Esophagus muscularis mucosa (tissue), 3 donors: ENCODE measurements around the gene RASD1.

Experiments used
- CTCF ChIP-seq, 3 experiments: fragments of 200-600 bp in 2 of 3; fragments of 450-650 bp in 1 of 3; sonication (generic) in 2 of 3; IDR thresholded peaks; one replicate each; pipeline ENCODE4 v1.5.1; 2017 to 2019; ENCODE audit warnings: antibody characterized with exemption in 3 of 3, mild to moderate bottlenecking in 2 of 3, moderate library complexity in 1 of 3
- POLR2A ChIP-seq: fragments of 450-650 bp; IDR thresholded peaks from one replicate; pipeline ENCODE4 v1.6.1; 2017; ENCODE audit warnings: antibody characterized with exemption, moderate library complexity, mild to moderate bottlenecking, low read depth

GRCh38 chr17:17533901-17534441 is 37.8 kb upstream of the RASD1 start:
- TF ChIP-seq CTCF (IDR thresholded peaks at IDR 0.05) (no peak), POLR2A (no peak)
